Measurements from ENCODE around the gene PCK2. TPM values are rescaled to one million over a fixed set of nuclear protein-coding genes. Genes with fewer than 3 reads are reported as not detected.

The PCK2 gene
- total RNA-seq: 137 and 156 TPM in 2 replicates

DNA sequence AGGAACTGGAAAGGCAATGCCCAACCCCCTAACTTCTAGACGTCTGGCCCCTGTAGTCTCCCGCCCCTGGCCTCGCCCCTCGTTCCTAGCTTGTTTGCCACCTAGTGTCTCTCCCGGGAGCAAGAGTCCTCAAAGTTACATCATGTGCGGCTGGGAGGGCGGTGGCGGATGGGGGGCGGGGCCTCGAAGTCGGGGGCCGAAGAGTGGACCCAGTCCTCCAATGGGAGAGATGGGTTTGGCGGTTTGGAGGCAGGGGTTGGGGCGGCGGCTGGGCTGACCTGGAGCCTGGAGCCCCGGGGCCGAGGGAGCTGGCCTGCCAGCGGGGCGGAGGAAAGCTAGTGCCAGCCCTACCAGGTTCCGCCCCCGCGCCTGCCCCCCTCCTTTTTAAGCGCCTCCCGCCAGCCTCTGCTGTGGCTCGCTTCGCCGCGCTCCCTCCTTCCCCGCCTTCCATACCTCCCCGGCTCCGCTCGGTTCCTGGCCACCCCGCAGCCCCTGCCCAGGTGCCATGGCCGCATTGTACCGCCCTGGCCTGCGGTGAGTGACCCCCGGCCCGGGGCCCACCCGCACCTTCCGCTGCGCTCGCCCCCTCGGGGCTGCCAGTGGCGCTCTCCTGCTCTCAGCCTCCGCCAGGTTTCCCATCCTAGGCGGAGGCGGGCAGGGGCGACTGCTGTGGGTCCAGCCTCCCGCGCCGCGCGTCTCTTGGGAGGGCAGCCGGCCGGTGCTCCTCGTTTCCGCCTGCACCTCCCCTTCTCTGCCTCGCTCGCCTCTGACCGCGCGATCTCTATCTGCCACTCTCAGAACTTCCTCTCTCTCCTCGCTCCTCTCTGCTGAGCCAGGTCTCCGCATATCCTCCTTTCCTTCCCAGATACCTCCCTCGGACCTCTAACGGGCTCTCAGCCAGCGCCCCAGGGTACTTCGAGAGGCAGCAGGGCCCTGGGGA is at the start of gene PCK2:
Gene PCK2, plus strand, starts transcription at position 411 of the 940 bp plus-strand sequence. Its CDS starts 95 bp downstream, at position 506.

DNA sequence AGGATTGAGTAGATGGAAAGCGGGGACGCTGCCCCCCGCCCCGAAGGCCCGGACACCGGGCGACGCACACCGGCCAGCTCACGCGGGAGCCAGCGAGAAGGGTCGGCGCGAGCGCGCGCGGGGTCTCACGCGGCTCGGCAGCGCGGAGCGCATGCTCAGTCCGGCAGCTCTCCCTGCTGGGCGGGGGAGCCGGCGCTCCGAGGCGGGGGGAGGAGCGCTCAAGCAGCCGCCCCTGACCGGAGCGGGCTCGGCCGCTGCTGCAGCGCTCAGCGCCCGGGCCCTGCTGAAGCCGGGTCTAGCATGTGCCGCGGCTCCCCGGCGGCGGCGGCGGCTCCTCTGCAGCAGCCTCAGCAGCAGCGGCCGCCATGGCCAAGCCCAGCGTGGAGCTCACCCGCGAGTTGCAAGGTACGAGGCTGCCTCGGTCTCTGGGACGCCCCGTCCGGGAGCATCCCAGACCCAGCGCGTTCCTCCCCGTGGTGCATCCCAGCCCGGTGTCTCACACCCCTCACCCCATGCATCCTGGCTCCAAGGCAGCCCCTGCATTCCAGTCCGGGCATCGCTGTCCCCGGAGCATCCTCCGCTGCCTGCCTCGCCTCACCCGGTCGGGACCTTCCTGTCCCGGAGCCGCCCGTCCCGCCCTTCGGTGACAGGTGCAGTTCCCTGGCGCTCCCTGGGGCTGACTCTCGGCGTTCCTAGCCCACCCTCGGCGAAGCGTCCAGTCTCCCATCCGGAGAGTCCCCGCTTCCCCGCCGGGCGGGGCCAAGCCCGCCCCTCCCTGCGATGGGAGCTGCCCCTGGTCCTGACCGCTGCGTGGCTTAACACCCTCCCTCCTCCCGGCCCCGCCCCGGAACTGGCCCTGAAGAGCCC is 42.1 kb upstream of the PCK2 start, which contains the start of gene CARMIL3:
Gene CARMIL3, plus strand, starts transcription at position 221 of the 867 bp plus-strand sequence. Its CDS starts 145 bp downstream, at position 366.

DNA sequence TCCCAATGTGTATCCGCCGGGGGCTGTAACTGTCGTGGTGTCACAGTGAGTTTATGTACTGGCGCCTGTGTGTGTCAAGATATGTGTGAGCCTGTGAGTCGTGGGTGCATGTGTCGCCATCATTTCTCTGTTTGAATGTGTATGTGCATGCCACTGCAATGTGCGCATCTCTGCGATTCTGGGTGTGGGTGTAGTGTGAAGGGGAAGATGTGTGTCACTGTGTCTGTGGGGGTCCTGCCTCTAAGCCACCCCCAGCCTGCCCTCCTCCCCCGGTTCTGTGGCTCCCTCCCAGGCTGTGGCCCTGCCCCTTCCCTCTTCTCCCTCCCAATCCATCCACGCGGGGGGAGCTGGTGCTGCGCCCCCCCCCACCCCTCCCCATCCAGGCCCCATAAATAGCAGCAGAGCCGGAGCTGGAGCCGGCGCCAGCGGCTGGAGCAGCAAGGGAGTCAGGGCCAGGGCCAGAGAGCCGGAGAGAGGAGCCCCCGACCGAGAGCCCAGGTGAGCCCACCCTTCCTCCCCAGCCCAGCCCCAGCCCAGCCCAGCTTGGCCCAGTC is 22.9 kb upstream of the PCK2 start, which contains the start of gene CPNE6:
Gene CPNE6, plus strand, starts transcription at position 419 of the 554 bp plus-strand sequence. CDS start 1,375 bp downstream, outside the sequence.

DNA sequence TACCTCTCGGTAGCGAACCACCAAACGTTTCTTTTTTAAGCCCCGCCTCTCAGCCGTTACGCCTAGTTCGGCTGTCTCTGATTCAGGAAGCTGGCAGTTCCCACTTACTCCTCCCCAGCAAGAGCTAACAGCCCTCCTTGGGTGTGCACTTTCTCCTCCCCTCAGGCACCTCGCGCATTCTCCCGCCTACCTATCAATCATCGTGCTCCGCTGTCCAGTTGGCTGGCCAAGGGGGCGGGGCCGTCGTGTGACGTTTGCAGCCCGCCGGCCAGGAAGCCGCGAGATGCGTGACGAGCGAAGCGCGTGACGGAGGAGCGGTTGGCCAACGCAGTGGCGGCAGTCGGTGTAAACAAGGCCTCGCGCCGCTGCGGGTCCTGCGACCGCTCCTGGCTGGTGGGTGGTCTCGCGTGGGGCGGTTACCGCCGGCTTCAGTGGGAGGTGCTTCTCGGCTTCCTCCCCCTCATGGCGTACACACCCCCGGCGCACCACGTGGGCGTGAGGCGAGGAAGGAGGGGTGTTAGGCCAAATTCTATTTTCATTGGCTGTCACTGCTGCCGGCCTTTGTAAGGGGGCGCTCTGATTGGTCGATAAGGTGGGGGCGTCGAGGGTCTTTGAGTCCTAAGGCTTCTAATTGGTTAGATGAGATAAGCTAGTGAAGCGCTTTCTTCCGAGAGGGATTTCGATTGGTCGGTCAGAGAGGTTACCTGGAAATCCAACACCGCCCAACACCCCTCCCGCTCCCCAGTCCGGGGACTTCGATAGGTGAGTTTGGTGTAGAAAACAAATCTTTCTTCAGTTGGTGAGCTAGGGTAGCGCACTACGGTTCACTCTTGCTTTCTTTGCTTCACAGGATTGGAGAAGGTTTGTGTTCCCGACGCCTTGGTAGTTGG is 20.7 kb downstream of the PCK2 start, which contains the start of the genes DCAF11 and NRL:
Gene DCAF11, plus strand, starts transcription at position 246 of the 890 bp plus-strand sequence. CDS start 818 bp downstream, outside the sequence.
Gene NRL, minus strand, starts transcription at position 418 of the 890 bp plus-strand sequence. CDS start 32,101 bp downstream, outside the sequence.

DNA sequence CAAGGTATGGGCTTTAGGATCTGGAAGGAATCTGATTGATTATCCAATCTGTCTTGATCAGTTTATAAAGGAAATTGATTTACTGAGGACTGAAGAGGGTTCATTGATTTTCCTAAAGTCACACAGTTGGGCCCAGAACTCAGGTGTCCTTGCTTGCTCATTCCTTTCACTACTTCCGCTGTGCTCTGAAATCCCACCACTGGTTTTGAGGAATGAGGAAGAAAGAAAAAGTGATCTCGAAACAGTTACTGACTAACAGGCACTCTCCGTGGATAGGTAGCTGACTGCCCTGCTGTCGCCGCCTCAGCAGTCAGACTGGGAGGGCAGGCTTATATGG is 36.2 kb downstream of the PCK2 start, which contains the start of gene FITM1:
Gene FITM1, plus strand, starts transcription at position 280 of the 337 bp plus-strand sequence. CDS start 905 bp downstream, outside the sequence.

DNA sequence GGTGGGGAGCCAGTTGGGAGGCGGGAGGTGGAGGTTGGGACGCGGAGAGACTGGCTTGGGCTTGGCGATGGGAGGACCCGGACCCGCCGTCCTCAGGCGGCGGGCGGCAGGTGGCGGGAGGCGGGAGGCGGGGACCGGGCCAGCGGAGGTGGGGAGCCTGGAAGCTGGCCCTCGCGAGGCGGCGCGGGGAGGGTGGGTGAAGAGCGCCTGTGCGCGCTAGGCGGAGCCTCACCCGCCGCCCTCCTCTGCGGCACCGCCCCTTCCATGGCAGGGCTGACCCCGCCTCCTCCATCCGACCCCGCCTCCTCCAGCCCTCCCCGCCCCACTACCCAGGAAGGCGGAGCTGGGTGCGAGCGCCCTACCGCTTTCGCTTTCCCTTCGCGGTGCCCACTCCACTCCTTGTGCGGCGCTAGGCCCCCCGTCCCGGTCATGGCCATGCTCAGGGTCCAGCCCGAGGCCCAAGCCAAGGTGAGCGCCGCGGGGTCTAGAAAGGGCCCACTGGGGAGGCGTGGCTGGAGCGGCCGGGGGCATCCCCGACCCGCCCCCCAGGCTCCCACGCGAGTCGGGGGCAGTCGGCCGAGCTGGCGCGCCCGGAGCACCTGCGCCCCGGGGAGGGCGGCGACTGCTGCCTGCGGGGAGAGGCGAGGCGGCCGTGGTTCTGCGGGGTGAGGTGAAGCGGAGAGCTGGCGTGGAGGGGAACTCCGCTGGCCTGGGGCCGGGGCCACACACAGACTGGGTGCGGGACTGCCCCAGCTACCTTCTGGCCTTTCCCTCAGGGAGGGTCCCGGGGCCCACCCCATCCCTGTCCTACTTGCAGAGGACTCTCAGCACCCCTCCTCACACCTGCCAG is 41.9 kb downstream of the PCK2 start, which contains the start of gene PSME1:
Gene PSME1, plus strand, starts transcription at position 361 of the 850 bp plus-strand sequence. Its CDS starts 69 bp downstream, at position 430.

DNA sequence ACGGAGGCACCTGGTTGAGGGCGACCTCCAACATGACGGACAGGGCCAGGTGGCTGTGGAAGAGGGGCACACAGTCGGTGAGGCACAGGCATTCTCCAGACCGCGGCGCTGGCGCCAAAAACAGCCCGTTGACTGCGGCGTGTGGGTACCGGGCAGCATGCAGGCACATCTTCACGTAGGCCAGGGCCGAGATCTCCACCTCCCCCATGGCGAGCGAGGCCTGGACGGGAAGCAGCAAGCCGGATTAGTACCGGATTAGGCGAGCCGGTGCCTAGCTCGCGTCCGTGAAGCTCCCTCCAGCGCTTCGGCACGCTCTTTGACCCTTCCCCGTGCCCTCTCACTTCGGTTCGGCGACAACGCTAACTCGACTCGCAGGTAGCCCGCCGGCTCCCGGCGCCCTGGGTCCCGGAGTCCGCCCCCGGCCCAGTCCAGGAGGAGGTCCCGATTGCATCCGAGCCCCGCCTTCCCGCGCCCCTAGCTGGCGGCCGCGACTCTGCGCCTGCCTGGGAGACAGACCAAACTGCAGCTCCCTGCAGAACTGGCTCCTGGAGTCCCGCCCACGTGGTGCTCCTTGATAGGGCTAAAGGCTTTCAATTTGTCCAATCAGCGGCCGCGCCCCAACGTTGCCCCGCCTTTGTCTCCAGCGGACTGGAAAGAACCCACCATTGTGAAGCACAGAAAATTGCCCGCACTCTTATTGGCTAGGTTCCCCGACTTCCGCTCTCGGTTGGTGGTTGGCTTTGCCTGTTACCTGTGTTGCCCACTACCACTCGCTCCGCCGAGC is 47.2 kb downstream of the PCK2 start, which contains the start of gene EMC9:
Gene EMC9, minus strand, starts transcription at position 495 of the 784 bp plus-strand sequence. Its CDS starts 287 bp downstream, at position 208.

DNA sequence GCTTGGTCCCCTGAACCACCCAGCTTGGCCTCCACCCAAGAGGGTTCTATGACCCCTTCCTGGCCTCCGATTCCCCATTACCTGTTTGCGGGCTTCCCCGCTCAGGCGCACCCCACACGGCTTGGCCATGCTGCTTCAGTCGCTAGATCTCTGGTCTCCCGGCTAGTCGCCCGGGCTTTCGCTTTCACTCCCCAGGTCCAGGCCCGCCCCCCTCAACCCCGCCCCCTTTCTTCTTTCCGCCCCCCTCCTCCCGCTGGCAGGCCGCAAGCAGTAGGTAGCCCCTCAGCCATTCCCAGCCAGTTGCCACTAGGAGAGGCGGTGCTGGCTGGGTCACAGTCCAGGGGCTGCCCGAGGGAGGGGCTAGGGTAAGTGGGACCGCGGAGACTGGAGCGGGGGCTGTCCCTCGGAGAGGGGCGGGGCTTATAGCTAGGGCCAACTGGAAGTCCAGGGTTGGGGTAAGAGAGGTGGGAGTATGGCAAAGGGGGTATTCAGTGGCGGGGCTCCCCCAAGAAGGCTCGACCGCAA is 52.4 kb downstream of the PCK2 start, which contains the start of gene PSME2:
Gene PSME2, minus strand, starts transcription at position 158 of the 525 bp plus-strand sequence. Its CDS starts 29 bp downstream, at position 129.

DNA sequence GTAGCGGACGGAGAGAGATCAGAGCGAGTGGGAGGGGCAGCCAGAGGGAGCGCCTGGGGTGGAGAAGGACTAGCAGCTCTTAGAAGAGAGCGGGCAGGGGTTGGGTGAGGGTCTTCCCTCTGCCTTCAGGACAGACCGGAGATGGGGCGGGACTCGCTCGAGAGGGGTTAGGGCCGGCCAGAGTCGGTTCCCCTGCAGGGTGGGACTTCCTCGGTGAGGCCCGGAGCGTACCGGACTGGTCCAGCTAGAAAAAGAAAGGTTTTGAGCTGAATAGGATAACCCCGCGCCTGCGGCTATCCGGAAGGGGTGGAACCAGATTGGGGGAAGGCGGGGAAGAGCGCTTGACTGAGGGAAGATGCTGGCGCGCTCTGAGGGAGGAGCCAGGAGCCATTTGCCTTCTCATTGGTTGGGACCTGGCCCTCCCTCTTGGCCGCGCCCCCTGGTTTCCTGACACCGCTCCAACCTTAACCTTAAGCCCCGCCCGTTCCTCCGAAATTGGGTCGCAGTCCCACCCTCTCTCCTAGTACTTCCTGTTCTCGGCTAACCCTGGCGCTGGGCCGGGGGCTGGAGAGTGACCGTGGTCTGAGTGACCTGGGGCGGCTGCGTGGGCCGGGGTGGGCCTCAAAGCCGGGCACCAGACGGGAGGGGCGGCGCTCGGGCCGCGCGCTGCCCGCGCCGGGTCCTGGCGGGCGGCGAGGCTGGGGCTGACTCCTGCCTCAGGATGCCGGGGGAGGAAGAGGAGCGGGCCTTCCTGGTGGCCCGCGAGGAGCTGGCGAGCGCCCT is 53.1 kb downstream of the PCK2 start, which contains the start of gene RNF31:
Gene RNF31, plus strand, starts transcription at position 521 of the 783 bp plus-strand sequence. Its CDS starts 201 bp downstream, at position 722.

Other genes with a start within 250 kb of the PCK2 start
- gene DHRS4, start 140.5 kb upstream of the PCK2 start, total RNA-seq: 35.2 and 37.6 TPM in 2 replicates
- gene DHRS4L2, start 105.4 kb upstream of the PCK2 start, total RNA-seq: 13.7 and 16.7 TPM in 2 replicates
- gene CARMIL3, start 42.3 kb upstream of the PCK2 start, total RNA-seq: 0.34 and 0.50 TPM in 2 replicates
- not detected in 2 replicates for gene CPNE6, start 22.7 kb upstream of the PCK2 start, total RNA-seq
- 71.3 and 93.3 TPM in 2 replicates for gene DCAF11, start 20.5 kb downstream of the PCK2 start, total RNA-seq
- 1.1 and 1.7 TPM in 2 replicates for gene NRL, start 20.6 kb downstream of the PCK2 start, total RNA-seq
- gene FITM1, start 36.3 kb downstream of the PCK2 start, total RNA-seq: 0.28 and 0.34 TPM in 2 replicates
- 87.5 and 111 TPM in 2 replicates for gene PSME1, start 41.9 kb downstream of the PCK2 start, total RNA-seq
- gene EMC9, start 47.3 kb downstream of the PCK2 start, total RNA-seq: 9.5 and 15.7 TPM in 2 replicates
- 39.0 and 51.0 TPM in 2 replicates for gene PSME2, start 52.3 kb downstream of the PCK2 start, total RNA-seq
- gene RNF31, start 53.2 kb downstream of the PCK2 start, total RNA-seq: 33.7 and 37.6 TPM in 2 replicates
- 36.1 and 47.5 TPM in 2 replicates for gene IRF9, start 67.0 kb downstream of the PCK2 start, total RNA-seq
- 1.4 and 1.9 TPM in 2 replicates for gene REC8, start 77.8 kb downstream of the PCK2 start, total RNA-seq
- gene IPO4, start 94.5 kb downstream of the PCK2 start, total RNA-seq: 51.8 and 54.3 TPM in 2 replicates
- 54.3 and 65.7 TPM in 2 replicates for gene TM9SF1, start 101.1 kb downstream of the PCK2 start, total RNA-seq
- 0.07 TPM in 1 of 2 replicates, not detected in the other for gene TSSK4, start 111.4 kb downstream of the PCK2 start, total RNA-seq
- gene CHMP4A, start 119.2 kb downstream of the PCK2 start, total RNA-seq: 48.9 and 52.4 TPM in 2 replicates
- gene MDP1, start 121.8 kb downstream of the PCK2 start, total RNA-seq: 4.6 and 12.3 TPM in 2 replicates
- 127 and 135 TPM in 2 replicates for gene NEDD8, start 138.1 kb downstream of the PCK2 start, total RNA-seq
- gene GMPR2, start 138.6 kb downstream of the PCK2 start, total RNA-seq: 72.0 and 80.0 TPM in 2 replicates
- 57.8 and 143 TPM in 2 replicates for gene TINF2, start 148.3 kb downstream of the PCK2 start, total RNA-seq
- 87.8 and 123 TPM in 2 replicates for gene TGM1, start 168.9 kb downstream of the PCK2 start, total RNA-seq
- gene RABGGTA, start 177.3 kb downstream of the PCK2 start, total RNA-seq: 46.8 and 54.6 TPM in 2 replicates
- 19.8 and 27.9 TPM in 2 replicates for gene DHRS1, start 205.5 kb downstream of the PCK2 start, total RNA-seq
- gene NOP9, start 205.5 kb downstream of the PCK2 start, total RNA-seq: 34.2 and 36.0 TPM in 2 replicates
- gene CIDEB, start 213.7 kb downstream of the PCK2 start, total RNA-seq: 1.0 and 2.8 TPM in 2 replicates
- gene LTB4R2, start 215.8 kb downstream of the PCK2 start, total RNA-seq: 9.6 and 39.9 TPM in 2 replicates
- 5.5 and 20.0 TPM in 2 replicates for gene LTB4R, start 217.2 kb downstream of the PCK2 start, total RNA-seq
- 0.85 and 1.0 TPM in 2 replicates for gene ADCY4, start 240.8 kb downstream of the PCK2 start, total RNA-seq
- gene RIPK3, start 245.7 kb downstream of the PCK2 start, total RNA-seq: 1.4 and 4.6 TPM in 2 replicates